Esophagus squamous epithelium (tissue), 4 donors: ENCODE results near the gene MAD1L1.

Source experiments
- CTCF ChIP-seq, 6 experiments: fragments of 450-650 bp in 4 of 6; fragments of 200-600 bp in 2 of 6; sonication (generic) in 2 of 6; IDR thresholded peaks; one replicate each; pipeline ENCODE4 v1.5.1; 2016 to 2019; ENCODE audit warnings: antibody characterized with exemption in 6 of 6, mild to moderate bottlenecking in 4 of 6, moderate library complexity in 4 of 6
- POLR2A ChIP-seq, 4 donors: fragments of 450-650 bp; IDR thresholded peaks; one replicate each; pipeline ENCODE4 v1.6.1; 2017; ENCODE audit warnings: antibody characterized with exemption in 4 of 4, mild to moderate bottlenecking in 4 of 4, moderate library complexity in 3 of 4

- TF ChIP-seq CTCF (IDR thresholded peaks at IDR 0.05) (no peak), POLR2A (IDR thresholded peaks at IDR 0.05) (no peak)
Observed at GRCh38 chr7:1968397-1969111, 264.2 kb downstream of the MAD1L1 start.
